Caco-2 (cell line): ENCODE measurements around the gene ZYG11B. TPM values are rescaled to one million over a fixed set of nuclear protein-coding genes. Genes with fewer than 3 reads are reported as not detected.
A peak's percentile ranks its signal among the peaks of the same experiment; 100 is the strongest.
"Not testable (repeated sequence)": the region's sequence is repeated elsewhere in the genome, so short reads cannot be mapped to it uniquely, and the experiment has no call there.

Source experiments
- BruUV-seq: library from RNA; stranded (reverse); fragments of 400-500 nt; replicated peaks from 2 replicates; lab custom pipeline; 2021; lab: Mats Ljungman, UMichigan
- CTCF ChIA-PET: fragments of 300-600 bp; sonication (Branson Sonifier 250); formaldehyde crosslinking; loops from one replicate; lab custom pipeline; 2022; ENCODE audit warnings: antibody characterized with exemption; lab: Charles Lee
- POLR2A ChIA-PET: fragments of 300-600 bp; sonication (Branson Sonifier 250); formaldehyde crosslinking; loops from one replicate; lab custom pipeline; 2022; ENCODE audit warnings: antibody characterized with exemption; lab: Charles Lee
- DNase-seq, 2 experiments: peaks; one replicate each; pipeline versions ENCODE4 v3.0.0 to v3.0.0-alpha.2; 2020 to 2022
- H3K27me3 ChIP-seq: replicated peaks from 2 replicates; pipeline ENCODE4 v1.6.0; 2011; ENCODE audit warnings: low read length; ENCODE audit not compliant: control insufficient read depth, insufficient read depth
- H3K36me3 ChIP-seq: 2 replicates; pipeline ENCODE4 v1.5.1; 2011; ENCODE audit warnings: low read length; ENCODE audit not compliant: control insufficient read depth, insufficient read depth
- H3K4me1 ChIP-seq: fragments of 250-450 bp; sonication (Bioruptor Pico); 2 replicates; pipeline ENCODE4 v1.5.1; 2020; ENCODE audit warnings: mild to moderate bottlenecking
- H3K4me3 ChIP-seq: 2 replicates; pipeline ENCODE4 v1.5.1; 2011; ENCODE audit warnings: low read depth, mild to moderate bottlenecking, control low read depth, low read length
- H3K9me3 ChIP-seq: fragments of 250-450 bp; sonication (Bioruptor Pico); 2 replicates; pipeline ENCODE4 v1.5.1; 2020; ENCODE audit warnings: mild to moderate bottlenecking, moderate library complexity
- H3K27ac Mint-ChIP-seq: one replicate; pipeline ENCODE4 v1.8.0; 2022; ENCODE audit warnings: mixed read lengths; ENCODE audit not compliant: unreplicated experiment
- H3K27me3 Mint-ChIP-seq: one replicate; pipeline ENCODE4 v1.8.0; 2022; ENCODE audit warnings: mixed read lengths; ENCODE audit not compliant: insufficient read depth, unreplicated experiment
- H3K36me3 Mint-ChIP-seq: one replicate; pipeline ENCODE4 v1.8.0; 2022; ENCODE audit warnings: mild to moderate bottlenecking, mixed read lengths; ENCODE audit not compliant: insufficient read depth, unreplicated experiment
- H3K4me1 Mint-ChIP-seq: one replicate; pipeline ENCODE4 v1.8.0; 2022; ENCODE audit warnings: low read depth, mixed read lengths; ENCODE audit not compliant: unreplicated experiment
- H3K4me3 Mint-ChIP-seq: one replicate; pipeline ENCODE4 v1.8.0; 2022; ENCODE audit warnings: mild to moderate bottlenecking, moderate library complexity, mixed read lengths; ENCODE audit not compliant: unreplicated experiment
- H3K9me3 Mint-ChIP-seq: one replicate; pipeline ENCODE4 v1.8.0; 2022; ENCODE audit warnings: mixed read lengths; ENCODE audit not compliant: unreplicated experiment
- intact Hi-C: fragments of 100-400 bp; cut with micrococcal nuclease; formaldehyde crosslinking; loops from one replicate; pipeline ENCODE4 v1.10.0; 2022; ENCODE audit not compliant: unreplicated experiment
- total RNA-seq: library from RNA; stranded (reverse); gene quantifications from 2 replicates; pipeline ENCODE4 v1.2.3, GENCODE V29; 2022
- TF ChIP-seq, protein P1 (sequence below), 2 experiments: fragments of 200-600 bp in 1 of 2; IDR thresholded peaks; 1 replicate in 1 of 2; 2 replicates in 1 of 2; pipeline versions ENCODE4 v1.5.1 to v1.8.0; 2011 to 2022; ENCODE audit warnings: antibody characterized with exemption in 1 of 2, control low read depth in 1 of 2, inconsistent platforms in 1 of 2, low read depth in 1 of 2, low read length in 1 of 2, mild to moderate bottlenecking in 1 of 2, moderate library complexity in 1 of 2; ENCODE audit not compliant: insufficient read depth in 1 of 2, severe bottlenecking in 1 of 2, unreplicated experiment in 1 of 2

ZYG11B gene
- total RNA-seq, 1 experiment from 2014 or later: 15.8 TPM

DNA sequence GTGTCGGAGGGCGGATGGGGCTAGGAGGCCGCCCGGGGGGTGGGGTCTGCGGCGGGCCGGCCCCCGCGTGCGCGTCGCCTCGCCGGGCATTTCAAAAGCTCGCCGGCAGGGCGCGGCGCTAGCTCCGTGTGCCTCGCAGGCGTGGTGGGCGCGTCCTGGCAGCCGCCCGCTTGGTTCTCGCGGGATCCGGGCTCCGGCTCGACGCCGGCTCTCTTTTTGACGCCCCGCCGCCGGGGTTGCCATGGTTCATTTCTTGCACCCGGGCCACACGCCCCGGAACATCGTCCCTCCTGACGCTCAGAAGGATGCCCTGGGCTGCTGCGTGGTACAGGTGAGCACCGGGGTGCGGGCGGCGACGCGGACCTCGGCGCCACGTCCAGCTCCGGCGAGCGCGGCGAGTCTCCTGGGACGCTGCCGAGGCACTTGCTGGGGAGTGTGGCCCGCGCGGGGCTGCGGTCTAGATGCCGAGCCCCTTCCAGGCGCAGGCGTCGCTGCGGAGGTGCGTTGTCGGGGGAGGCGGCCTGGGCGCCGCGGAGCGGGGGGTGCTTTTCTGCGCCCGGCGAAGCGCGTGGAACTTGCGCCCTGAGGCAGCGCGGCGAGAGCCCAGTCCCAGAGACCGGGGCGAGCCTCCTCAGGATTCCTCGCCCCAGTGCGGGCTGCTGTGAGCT lies 116.5 kb downstream of the ZYG11B start, which contains the start of gene ZYG11A:
ZYG11A (plus strand) TSS at position 118 of the 668 bp plus-strand sequence; CDS start at position 242, 124 bp downstream.
- Histone ChIP-seq H3K27me3 (no peaks in the 10 kb centered on the region), H3K4me3 (peak within 1 kb of the TSS; percentile 35), H3K9me3 (no peaks in the 10 kb centered on the region), H3K4me1 (peaks cover 3% of the 10 kb centered on the region; the same call in 1 of the 2 replicates), H3K36me3 (no peaks in the 10 kb centered on the region)
- peak within 1 kb of the TSS; percentile 66 for H3K4me3 Mint-ChIP-seq
- POLR2A ChIA-PET: interaction anchor here (0.6 to 1.5 kb wide), 3 partner anchors 25 to 225 kb away, joined by 3 to 6 read pairs (median 5); partner anchors contain the start of gene ECHDC2
- TF ChIP-seq, protein P1, sequence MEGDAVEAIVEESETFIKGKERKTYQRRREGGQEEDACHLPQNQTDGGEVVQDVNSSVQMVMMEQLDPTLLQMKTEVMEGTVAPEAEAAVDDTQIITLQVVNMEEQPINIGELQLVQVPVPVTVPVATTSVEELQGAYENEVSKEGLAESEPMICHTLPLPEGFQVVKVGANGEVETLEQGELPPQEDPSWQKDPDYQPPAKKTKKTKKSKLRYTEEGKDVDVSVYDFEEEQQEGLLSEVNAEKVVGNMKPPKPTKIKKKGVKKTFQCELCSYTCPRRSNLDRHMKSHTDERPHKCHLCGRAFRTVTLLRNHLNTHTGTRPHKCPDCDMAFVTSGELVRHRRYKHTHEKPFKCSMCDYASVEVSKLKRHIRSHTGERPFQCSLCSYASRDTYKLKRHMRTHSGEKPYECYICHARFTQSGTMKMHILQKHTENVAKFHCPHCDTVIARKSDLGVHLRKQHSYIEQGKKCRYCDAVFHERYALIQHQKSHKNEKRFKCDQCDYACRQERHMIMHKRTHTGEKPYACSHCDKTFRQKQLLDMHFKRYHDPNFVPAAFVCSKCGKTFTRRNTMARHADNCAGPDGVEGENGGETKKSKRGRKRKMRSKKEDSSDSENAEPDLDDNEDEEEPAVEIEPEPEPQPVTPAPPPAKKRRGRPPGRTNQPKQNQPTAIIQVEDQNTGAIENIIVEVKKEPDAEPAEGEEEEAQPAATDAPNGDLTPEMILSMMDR (IDR thresholded peaks at IDR 0.05; ENCODE audit: insufficient read depth in 1 of 2, low read depth in 1 of 2, low read length in 1 of 2, severe bottlenecking in 1 of 2, unreplicated experiment in 1 of 2): peak; percentile 17 to 28
- BruUV-seq: no TSS peak
- peaks cover 5% of the 10 kb centered on the region for H3K36me3 Mint-ChIP-seq
- peak; percentile 81 to 88 for DNase-seq
- H3K4me1 Mint-ChIP-seq: no peaks in the 10 kb centered on the region
- CTCF ChIA-PET: interaction anchor here (0.6 to 1.8 kb wide), 5 partner anchors 14 to 157 kb away, joined by 3 to 8 read pairs (median 3); partner anchors contain the start of genes ECHDC2 and ZYG11B
- H3K27me3 Mint-ChIP-seq: no peaks in the 10 kb centered on the region
- intact Hi-C loops: loop anchor here (1.0 kb wide), 1 partner anchor 341 kb away; no protein-coding TSS in a partner anchor
- H3K27ac Mint-ChIP-seq: no peak within 1 kb of the TSS
- H3K9me3 Mint-ChIP-seq: no peaks in the 10 kb centered on the region

DNA sequence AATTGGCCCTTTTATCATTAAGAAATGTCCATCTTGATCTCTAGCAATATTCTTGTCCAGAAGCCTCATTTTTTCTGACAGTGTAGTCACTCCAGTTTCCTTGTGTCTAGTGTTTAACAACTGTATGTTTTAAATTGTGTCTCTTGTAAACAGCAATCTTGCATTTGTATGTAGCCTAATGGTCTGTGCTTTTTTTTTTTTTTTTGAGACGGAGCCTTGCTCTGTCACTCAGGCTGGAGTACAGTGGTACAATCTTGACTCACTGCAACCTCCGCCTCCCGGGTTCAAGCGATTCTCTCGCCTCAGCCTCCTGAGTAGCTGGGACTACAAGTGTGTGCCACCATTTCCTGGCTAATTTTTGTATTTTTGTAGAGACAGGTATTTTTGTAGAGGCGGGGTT lies 118.9 kb downstream of the ZYG11B start:
- H3K4me1 Mint-ChIP-seq, H3K9me3 ChIP-seq, H3K4me3 Mint-ChIP-seq, CTCF ChIA-PET, H3K36me3 Mint-ChIP-seq, DNase-seq, H3K27ac Mint-ChIP-seq, H3K27me3 Mint-ChIP-seq, H3K27me3 ChIP-seq, intact Hi-C loops, H3K36me3 ChIP-seq, H3K4me1 ChIP-seq, BruUV-seq, H3K9me3 Mint-ChIP-seq, H3K4me3 ChIP-seq, POLR2A ChIA-PET: not testable (repeated sequence)

DNA sequence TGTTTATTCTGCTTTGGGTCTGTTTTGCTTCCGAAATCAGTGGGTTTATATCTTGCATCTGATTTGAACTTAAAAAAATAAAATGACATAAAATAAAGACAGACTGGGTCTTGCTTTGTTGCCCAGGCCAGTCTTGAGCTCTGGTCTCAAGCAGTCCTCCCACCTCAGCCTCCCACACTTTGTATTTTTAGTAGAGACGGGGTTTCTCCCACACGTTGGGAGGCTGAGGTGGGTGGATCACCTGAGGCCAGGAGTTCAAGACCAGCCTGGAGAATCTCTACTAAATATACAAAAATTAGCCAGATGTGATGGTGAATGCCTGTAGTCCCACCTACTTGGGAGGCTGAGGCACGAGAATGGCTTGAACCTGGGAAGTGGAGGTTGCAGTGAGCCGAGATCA lies 122.2 kb downstream of the ZYG11B start:
- no peak for DNase-seq
- intact Hi-C loops: no loop called here
- H3K27me3 ChIP-seq: no peaks in the 10 kb centered on the region
- no TSS peak for BruUV-seq
- Mint-ChIP-seq H3K4me3 (no peak overlapping the region), H3K27ac (no peak overlapping the region), H3K36me3 (peaks cover 5% of the 10 kb centered on the region), H3K9me3 (no peaks in the 10 kb centered on the region), H3K27me3 (no peaks in the 10 kb centered on the region), H3K4me1 (no peaks in the 10 kb centered on the region)
- H3K4me1 ChIP-seq: no peaks in the 10 kb centered on the region
- no peak overlapping the region for H3K4me3 ChIP-seq
- H3K9me3 ChIP-seq: no peaks in the 10 kb centered on the region
- ChIA-PET CTCF (no interaction called here), POLR2A (no interaction called here)
- TF ChIP-seq, protein P1 (IDR thresholded peaks at IDR 0.05; ENCODE audit: insufficient read depth in 1 of 2, low read depth in 1 of 2, low read length in 1 of 2, severe bottlenecking in 1 of 2, unreplicated experiment in 1 of 2): no peak
- H3K36me3 ChIP-seq: no peaks in the 10 kb centered on the region
